ENCODE results near the gene LDB2.

Gene LDB2

GRCh38 chr4:16887887-16888286, 10.6 kb downstream of the LDB2 start:
- ChIA-PET CTCF (no interaction called here), POLR2A (ENCODE audit: low non-redundant PET) (no interaction called here)
- H3K27ac ChIP-seq = no peak overlapping the region
- TF ChIP-seq, protein P1, sequence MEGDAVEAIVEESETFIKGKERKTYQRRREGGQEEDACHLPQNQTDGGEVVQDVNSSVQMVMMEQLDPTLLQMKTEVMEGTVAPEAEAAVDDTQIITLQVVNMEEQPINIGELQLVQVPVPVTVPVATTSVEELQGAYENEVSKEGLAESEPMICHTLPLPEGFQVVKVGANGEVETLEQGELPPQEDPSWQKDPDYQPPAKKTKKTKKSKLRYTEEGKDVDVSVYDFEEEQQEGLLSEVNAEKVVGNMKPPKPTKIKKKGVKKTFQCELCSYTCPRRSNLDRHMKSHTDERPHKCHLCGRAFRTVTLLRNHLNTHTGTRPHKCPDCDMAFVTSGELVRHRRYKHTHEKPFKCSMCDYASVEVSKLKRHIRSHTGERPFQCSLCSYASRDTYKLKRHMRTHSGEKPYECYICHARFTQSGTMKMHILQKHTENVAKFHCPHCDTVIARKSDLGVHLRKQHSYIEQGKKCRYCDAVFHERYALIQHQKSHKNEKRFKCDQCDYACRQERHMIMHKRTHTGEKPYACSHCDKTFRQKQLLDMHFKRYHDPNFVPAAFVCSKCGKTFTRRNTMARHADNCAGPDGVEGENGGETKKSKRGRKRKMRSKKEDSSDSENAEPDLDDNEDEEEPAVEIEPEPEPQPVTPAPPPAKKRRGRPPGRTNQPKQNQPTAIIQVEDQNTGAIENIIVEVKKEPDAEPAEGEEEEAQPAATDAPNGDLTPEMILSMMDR (conservative IDR thresholded peaks at IDR 0.05; ENCODE audit: low read depth) = no peak
- no peak for DNase-seq (ENCODE audit: low spot score)

- ChIA-PET CTCF (no interaction called here), POLR2A (ENCODE audit: low non-redundant PET) (no interaction called here)
- TF ChIP-seq, protein P1 (conservative IDR thresholded peaks at IDR 0.05; ENCODE audit: low read depth) = no peak
- no peak overlapping the region for H3K27ac ChIP-seq
- no peak for DNase-seq (ENCODE audit: low spot score)
Measured at GRCh38 chr4:16884673-16885460, 13.6 kb downstream of the LDB2 start.

- ChIA-PET POLR2A (ENCODE audit: low non-redundant PET) (no interaction called here), CTCF (no interaction called here)
- DNase-seq (ENCODE audit: low spot score) = no peak
- TF ChIP-seq, protein P1 (conservative IDR thresholded peaks at IDR 0.05; ENCODE audit: low read depth) = no peak
- no peak overlapping the region for H3K27ac ChIP-seq
Measured at GRCh38 chr4:16883806-16884205, 14.6 kb downstream of the LDB2 start.

- no peak for DNase-seq (ENCODE audit: low spot score)
- POLR2A ChIA-PET (ENCODE audit: low non-redundant PET) = no interaction called here
- CTCF ChIA-PET = no interaction called here
- H3K27ac ChIP-seq = no peak overlapping the region
- TF ChIP-seq, protein P1 (conservative IDR thresholded peaks at IDR 0.05; ENCODE audit: low read depth) = no peak
Measured at GRCh38 chr4:16881151-16881884, 17.1 kb downstream of the LDB2 start.

DNA sequence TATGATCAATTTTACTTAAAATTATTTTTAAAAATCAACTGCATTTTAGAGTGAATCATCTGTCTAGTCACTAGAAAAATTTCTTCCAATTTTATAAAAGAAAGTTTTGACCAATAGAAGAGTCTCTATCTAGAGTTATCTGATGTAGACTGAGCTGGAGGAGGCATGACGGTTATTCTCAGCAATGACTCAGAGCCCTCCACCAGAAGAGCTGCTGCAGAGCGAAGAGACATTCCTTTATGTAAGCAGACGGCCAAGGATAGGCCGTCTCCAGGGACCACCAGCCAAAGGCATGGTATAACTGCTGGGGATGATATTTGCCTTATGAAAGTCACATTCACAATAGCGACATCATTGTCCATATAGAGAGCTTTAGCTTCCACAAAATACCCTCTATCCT, 23.0 kb downstream of the LDB2 start:
- TF ChIP-seq, protein P1 (conservative IDR thresholded peaks at IDR 0.05; ENCODE audit: low read depth) = no peak
- H3K27ac ChIP-seq = no peak overlapping the region
- ChIA-PET POLR2A (ENCODE audit: low non-redundant PET) (no interaction called here), CTCF (no interaction called here)
- no peak for DNase-seq (ENCODE audit: low spot score)

DNA sequence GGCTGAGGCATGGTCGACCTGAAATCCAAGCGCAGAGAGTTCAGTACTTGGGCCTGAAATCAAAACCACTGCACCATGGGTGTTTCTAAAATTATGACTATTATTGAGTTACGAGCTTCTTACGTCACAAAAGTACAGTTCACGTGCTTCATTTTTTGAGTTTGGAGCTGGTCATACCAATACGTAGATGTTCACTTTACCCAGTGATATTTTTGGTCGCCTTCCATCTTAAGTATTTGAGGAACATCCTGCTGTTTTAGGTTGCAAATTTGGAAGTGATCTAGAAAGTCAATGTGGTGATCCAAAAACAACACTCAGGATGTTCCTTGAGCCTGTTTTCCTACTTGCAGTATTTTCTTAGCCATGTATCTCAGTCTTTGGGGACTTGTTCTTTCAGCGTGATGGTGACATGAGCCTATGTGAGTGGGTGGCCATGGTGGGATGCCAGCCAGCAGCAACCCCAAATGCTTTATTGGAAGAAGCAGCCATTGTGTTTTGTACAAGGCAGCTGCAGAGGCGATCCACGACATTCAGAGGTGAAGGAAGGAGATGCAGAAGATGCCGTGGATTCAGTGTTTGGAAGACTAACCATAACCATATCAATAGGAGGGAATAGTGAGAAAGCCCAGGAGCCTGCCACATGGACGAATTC, 28.7 kb downstream of the LDB2 start:
- TF ChIP-seq, protein P1 (conservative IDR thresholded peaks at IDR 0.05; ENCODE audit: low read depth) = no peak
- no peak for DNase-seq (ENCODE audit: low spot score)
- CTCF ChIA-PET = no interaction called here
- H3K27ac ChIP-seq = no peak overlapping the region
- POLR2A ChIA-PET (ENCODE audit: low non-redundant PET) = no interaction called here
